NT2/D1 (cell line): Measurements from ENCODE around the gene JARID2.

ENCODE experiments used
- SUZ12 ChIP-seq: IDR thresholded peaks from 2 replicates; pipeline ENCODE4 v1.6.1; 2011; ENCODE audit not compliant: insufficient read length, insufficient read depth; ENCODE audit errors: extremely low read depth
- YY1 ChIP-seq: IDR thresholded peaks from 2 replicates; pipeline ENCODE4 v1.6.1; 2011; ENCODE audit not compliant: insufficient read length, insufficient read depth
- ZNF274 ChIP-seq: IDR thresholded peaks from 2 replicates; pipeline ENCODE4 v1.6.1; 2011; ENCODE audit warnings: mild to moderate bottlenecking, low read depth, low read length

- TF ChIP-seq YY1 = no peak
- no peak for TF ChIP-seq ZNF274
- no peak for TF ChIP-seq SUZ12
Measured at GRCh38 chr6:15507746-15508145, 261.9 kb downstream of the JARID2 start.
